GM23338 (cell line): Measurements from ENCODE around the gene SNX4. TPM values are rescaled to one million over a fixed set of nuclear protein-coding genes. Genes with fewer than 3 reads are reported as not detected.

Experiments used
- ATAC-seq: fragments of 200-7000 bp; cut with Tn5 transposase; 3 replicates; pipeline ENCODE4 v1.9.1; 2020
- DNase-seq: peaks from one replicate; pipeline ENCODE4 v3.0.0-alpha.2; 2015; ENCODE audit warnings: low spot score
- H2AFZ ChIP-seq: fragments of 200-600 bp; sonication (generic); 2 replicates; pipeline ENCODE4 v1.8.0; 2016; ENCODE audit warnings: antibody characterized with exemption, mild to moderate bottlenecking, moderate library complexity
- H3F3A ChIP-seq: fragments of 200-600 bp; sonication (generic); replicated peaks from 2 replicates; pipeline ENCODE4 v1.8.0; 2017; ENCODE audit warnings: antibody characterized with exemption, mixed run types, low read depth
- H3K27ac ChIP-seq: fragments of 200-600 bp; sonication (generic); 2 replicates; pipeline ENCODE4 v1.6.1; 2016; ENCODE audit warnings: low read depth
- H3K27me3 ChIP-seq: fragments of 200-600 bp; sonication (generic); 2 replicates; pipeline ENCODE4 v1.8.0; 2016; ENCODE audit warnings: mild to moderate bottlenecking, mixed run types, moderate library complexity; ENCODE audit not compliant: insufficient read depth
- H3K36me3 ChIP-seq: fragments of 200-600 bp; sonication (generic); 2 replicates; pipeline ENCODE4 v1.8.0; 2016; ENCODE audit warnings: mild to moderate bottlenecking; ENCODE audit not compliant: insufficient read depth
- H3K4me1 ChIP-seq: fragments of 200-600 bp; sonication (generic); 2 replicates; pipeline ENCODE4 v1.8.0; 2016; ENCODE audit warnings: mild to moderate bottlenecking, moderate library complexity; ENCODE audit not compliant: insufficient read depth
- H3K4me2 ChIP-seq: fragments of 200-600 bp; sonication (generic); 2 replicates; pipeline ENCODE4 v1.7.1; 2017; ENCODE audit warnings: mixed run types
- H3K4me3 ChIP-seq: fragments of 200-600 bp; sonication (generic); 2 replicates; pipeline ENCODE4 v1.6.1; 2016; ENCODE audit warnings: mixed run types
- H3K79me2 ChIP-seq: fragments of 200-600 bp; sonication (generic); replicated peaks from 2 replicates; pipeline ENCODE4 v1.8.0; 2017; ENCODE audit warnings: mild to moderate bottlenecking; ENCODE audit not compliant: insufficient read depth
- H3K9me2 ChIP-seq: fragments of 200-600 bp; sonication (generic); 2 replicates; pipeline ENCODE4 v1.8.0; 2017; ENCODE audit not compliant: insufficient read depth
- H4K20me1 ChIP-seq: fragments of 200-600 bp; sonication (generic); replicated peaks from 2 replicates; pipeline ENCODE4 v1.8.0; 2017; ENCODE audit warnings: mild to moderate bottlenecking; ENCODE audit not compliant: insufficient read depth
- H3K27ac Mint-ChIP-seq: 2 replicates; pipeline ENCODE4 v1.8.0; 2020; ENCODE audit warnings: inconsistent platforms, mild to moderate bottlenecking, moderate library complexity, mixed read lengths
- H3K27me3 Mint-ChIP-seq: 3 replicates; pipeline ENCODE4 v1.8.0; 2022; ENCODE audit warnings: low read depth, mild to moderate bottlenecking, moderate library complexity, mixed read lengths, inconsistent platforms; ENCODE audit not compliant: insufficient read depth, poor library complexity
- H3K36me3 Mint-ChIP-seq: 3 replicates; pipeline ENCODE4 v1.8.0; 2021; ENCODE audit warnings: low read depth, mild to moderate bottlenecking, inconsistent platforms, moderate library complexity, mixed read lengths
- H3K4me1 Mint-ChIP-seq: 3 replicates; pipeline ENCODE4 v1.8.0; 2020; ENCODE audit warnings: mild to moderate bottlenecking, inconsistent platforms, mixed read lengths
- H3K4me3 Mint-ChIP-seq: 3 replicates; pipeline ENCODE4 v1.8.0; 2021; ENCODE audit warnings: moderate library complexity, mild to moderate bottlenecking, inconsistent platforms, mixed read lengths
- H3K9me3 Mint-ChIP-seq: 3 replicates; pipeline ENCODE4 v1.8.0; 2020; ENCODE audit warnings: moderate library complexity, mild to moderate bottlenecking, inconsistent platforms, mixed read lengths
- CREB1 ChIP-seq: fragments of 250-450 bp; sonication (Bioruptor Pico); IDR thresholded peaks from 2 replicates; pipeline ENCODE4 v1.5.0; 2020; ENCODE audit warnings: low read depth, mild to moderate bottlenecking, moderate library complexity
- CTCF ChIP-seq, 2 experiments: fragments of 200-600 bp in 1 of 2; sonication (generic) in 1 of 2; conservative IDR thresholded peaks; 2 replicates each; pipeline versions ENCODE4 v1.5.1 to v1.6.1; 2016 to 2017; ENCODE audit warnings: antibody characterized with exemption in 2 of 2, low read depth in 2 of 2, mild to moderate bottlenecking in 2 of 2, moderate library complexity in 1 of 2
- ETS1 ChIP-seq: IDR thresholded peaks from 2 replicates; pipeline ENCODE4 v1.6.1; 2016; ENCODE audit warnings: antibody characterized with exemption
- EZH2 ChIP-seq: fragments of 200-600 bp; sonication (generic); IDR thresholded peaks from one replicate; pipeline ENCODE4 v1.8.0; 2017; ENCODE audit warnings: antibody characterized with exemption, mild to moderate bottlenecking, low read depth; ENCODE audit not compliant: unreplicated experiment
- EZH2phosphoT487 ChIP-seq: fragments of 200-600 bp; sonication (generic); IDR thresholded peaks from one replicate; pipeline ENCODE4 v1.8.1; 2018; ENCODE audit warnings: antibody characterized with exemption; ENCODE audit not compliant: unreplicated experiment
- JUNB ChIP-seq: IDR thresholded peaks from one replicate; pipeline ENCODE4 v1.6.1; 2016; ENCODE audit warnings: antibody characterized with exemption; ENCODE audit not compliant: unreplicated experiment
- NANOG ChIP-seq: IDR thresholded peaks from 2 replicates; pipeline ENCODE4 v1.6.1; 2016; ENCODE audit warnings: antibody characterized with exemption, borderline replicate concordance
- POLR2AphosphoS5 ChIP-seq: IDR thresholded peaks from 2 replicates; pipeline ENCODE4 v1.6.1; 2016; ENCODE audit warnings: antibody characterized with exemption, low read depth
- REST ChIP-seq: IDR thresholded peaks from one replicate; pipeline ENCODE4 v1.6.1; 2018; ENCODE audit warnings: antibody characterized with exemption; ENCODE audit not compliant: unreplicated experiment
- STAT1 ChIP-seq: IDR thresholded peaks from one replicate; pipeline ENCODE4 v1.6.1; 2016; ENCODE audit warnings: antibody characterized with exemption; ENCODE audit not compliant: unreplicated experiment
- ZNF114 ChIP-seq: fragments of 250-450 bp; sonication (Bioruptor Pico); IDR thresholded peaks from 2 replicates; pipeline ENCODE4 v1.5.0; 2020; ENCODE audit warnings: mild to moderate bottlenecking, moderate library complexity
- ZNF331 ChIP-seq: fragments of 250-450 bp; sonication (Bioruptor Pico); IDR thresholded peaks from 2 replicates; pipeline ENCODE4 v1.5.0; 2020; ENCODE audit warnings: low read depth, mild to moderate bottlenecking, moderate library complexity
- ZNF462 ChIP-seq: fragments of 250-450 bp; sonication (Bioruptor Pico); IDR thresholded peaks from 2 replicates; pipeline ENCODE4 v1.5.0; 2020; ENCODE audit warnings: mild to moderate bottlenecking, moderate library complexity
- polyA plus RNA-seq: library from polyadenylated mRNA; unstranded; fragments of >200 nt; fragmentation: Nextera tagmentation; extraction: Ambion mirVana; gene quantifications from 2 replicates; pipeline ENCODE4 v1.2.1, GENCODE V29; 2016
- total RNA-seq: library from RNA; depleted of rRNA; stranded (reverse); fragments of >200 nt; shearing (Covaris generic); gene quantifications from 2 replicates; pipeline ENCODE4 v1.2.3, GENCODE V29; 2014

The SNX4 gene
- total and polyA plus RNA-seq, 2 experiments from 2014 or later, result 13.0 to 27.8 TPM

GRCh38 chr3:125478326-125478725 lies 41.7 kb downstream of the SNX4 start:
- Histone ChIP-seq H4K20me1 (no peaks in the 10 kb centered on the region), H3K4me3 (no peak overlapping the region), H3K4me1 (peaks cover 9% of the 10 kb centered on the region; the same call in 1 of the 2 replicates), H3K9me2 (no peaks in the 10 kb centered on the region), H2AFZ (no peak overlapping the region), H3K4me2 (no peak overlapping the region), H3K79me2 (no peaks in the 10 kb centered on the region), H3K27me3 (no peaks in the 10 kb centered on the region), H3K27ac (no peak overlapping the region), H3K36me3 (no peaks in the 10 kb centered on the region), H3F3A (no peaks in the 10 kb centered on the region)
- Mint-ChIP-seq H3K4me3 (no peak overlapping the region), H3K9me3 (no peaks in the 10 kb centered on the region), H3K27ac (no peak overlapping the region), H3K27me3 (peaks cover 2% of the 10 kb centered on the region), H3K4me1 (peaks cover 7% of the 10 kb centered on the region; the same call in 2 of the 3 replicates), H3K36me3 (peaks cover 16% of the 10 kb centered on the region)
- TF ChIP-seq ZNF114 (CRISPR knock-in tag) (no peak), ETS1 (no peak), CREB1 (no peak), EZH2 (no peak), NANOG (no peak), EZH2phosphoT487 (no peak), POLR2AphosphoS5 (no peak), JUNB (no peak), CTCF (conservative IDR thresholded peaks at IDR 0.05; ENCODE audit: low read depth in 2 of 2) (no peak), ZNF331 (no peak), REST (no peak), STAT1 (no peak), ZNF462 (CRISPR knock-in tag) (no peak)
- ATAC-seq (no peak), DNase-seq (no peak)
